Measurements from ENCODE around the gene ITGB7. TPM values are rescaled to one million over a fixed set of nuclear protein-coding genes. Genes with fewer than 3 reads are reported as not detected.

The ITGB7 gene
- total RNA-seq, 4 donors from 2014 or later, result 2.9 to 29.1 (median 6.8) TPM

GRCh38 chr12:53251477-53252348 is 44.7 kb upstream of the ITGB7 start:
- Histone ChIP-seq H3K4me1 (peaks cover 44% of the 10 kb centered on the region), H3K27ac (peak overlapping the region; percentile 87), H3K4me3 (peak overlapping the region; percentile 65), H3K9me3 (no peaks in the 10 kb centered on the region), H3K27me3 (no peaks in the 10 kb centered on the region), H3K36me3 (peaks cover 9% of the 10 kb centered on the region)
- WGBS, result under 1% methylated on average over 37 of the region's 51 CpGs
- DNase-seq (ENCODE audit: low spot score in 2 of 2), result peak; percentile 86 to 88
- TF ChIP-seq CTCF (IDR thresholded peaks at IDR 0.05) (peak in 1 of 2 donors; percentile 19), POLR2AphosphoS5 (IDR thresholded peaks at IDR 0.05) (peak in 1 of 3 donors; percentile 27), POLR2A (IDR thresholded peaks at IDR 0.05) (no peak), EP300 (IDR thresholded peaks at IDR 0.05) (no peak)

GRCh38 chr12:53245286-53245685 is 38.2 kb upstream of the ITGB7 start:
- H3K9me3 ChIP-seq, result no peaks in the 10 kb centered on the region
- no peak for TF ChIP-seq EP300 (IDR thresholded peaks at IDR 0.05)
- H3K27me3 ChIP-seq, result no peaks in the 10 kb centered on the region
- no peaks in the 10 kb centered on the region for H3K36me3 ChIP-seq
- DNase-seq (ENCODE audit: low spot score in 2 of 2), result no peak
- no peak overlapping the region for H3K27ac ChIP-seq
- no peaks in the 10 kb centered on the region for H3K4me1 ChIP-seq
- 78% methylated on average over 3 of the region's 3 CpGs for WGBS
- H3K4me3 ChIP-seq, result no peak overlapping the region

GRCh38 chr12:53244337-53244736 is 37.3 kb upstream of the ITGB7 start:
- 75% methylated on average over 1 of the region's 1 CpG for WGBS
- TF ChIP-seq EP300 (IDR thresholded peaks at IDR 0.05), result no peak
- no peak for TF ChIP-seq CTCF (IDR thresholded peaks at IDR 0.05)
- no peak for TF ChIP-seq POLR2AphosphoS5 (IDR thresholded peaks at IDR 0.05)
- no peak for TF ChIP-seq POLR2A (IDR thresholded peaks at IDR 0.05)

GRCh38 chr12:53241623-53242412 is 34.8 kb upstream of the ITGB7 start:
- DNase-seq (ENCODE audit: low spot score in 2 of 2), result no peak
- TF ChIP-seq POLR2A (IDR thresholded peaks at IDR 0.05) (no peak), POLR2AphosphoS5 (IDR thresholded peaks at IDR 0.05) (no peak), CTCF (IDR thresholded peaks at IDR 0.05) (no peak), EP300 (IDR thresholded peaks at IDR 0.05) (no peak)
- H3K9me3 ChIP-seq, result no peaks in the 10 kb centered on the region
- peaks cover 6% of the 10 kb centered on the region for H3K4me1 ChIP-seq
- no peaks in the 10 kb centered on the region for H3K36me3 ChIP-seq
- no peak overlapping the region for H3K4me3 ChIP-seq
- no peaks in the 10 kb centered on the region for H3K27me3 ChIP-seq
- no peak overlapping the region for H3K27ac ChIP-seq
- 77% methylated on average over 10 of the region's 11 CpGs for WGBS

More at GRCh38 chr12:53244337-53244736, 37.3 kb upstream of the ITGB7 start:
- DNase-seq (ENCODE audit: low spot score in 2 of 2), result no peak
- Histone ChIP-seq H3K4me1 (no peaks in the 10 kb centered on the region), H3K9me3 (no peaks in the 10 kb centered on the region), H3K36me3 (no peaks in the 10 kb centered on the region), H3K27me3 (no peaks in the 10 kb centered on the region), H3K27ac (no peak overlapping the region), H3K4me3 (no peak overlapping the region)

GRCh38 chr12:53239643-53240258 is 32.7 kb upstream of the ITGB7 start:
- Histone ChIP-seq H3K4me3 (no peak overlapping the region), H3K4me1 (peaks cover 27% of the 10 kb centered on the region), H3K27me3 (no peaks in the 10 kb centered on the region), H3K36me3 (no peaks in the 10 kb centered on the region), H3K9me3 (no peaks in the 10 kb centered on the region), H3K27ac (no peak overlapping the region)
- no peak for DNase-seq (ENCODE audit: low spot score in 2 of 2)
- WGBS, result 97% methylated on average over 10 of the region's 10 CpGs
- TF ChIP-seq POLR2A (IDR thresholded peaks at IDR 0.05) (no peak), CTCF (IDR thresholded peaks at IDR 0.05) (no peak), EP300 (IDR thresholded peaks at IDR 0.05) (no peak), POLR2AphosphoS5 (IDR thresholded peaks at IDR 0.05) (no peak)
